Brain microvascular endothelial cell (primary cell): ENCODE results near the gene OR51T1.

Experiments
- DNase-seq: peaks from one replicate; pipeline ENCODE4 v3.0.0-alpha.2; 2020
- H3K27ac ChIP-seq: fragments of 250-450 bp; sonication (Bioruptor Pico); 2 replicates; pipeline ENCODE4 v1.5.1; 2020; ENCODE audit warnings: mild to moderate bottlenecking, moderate library complexity
- H3K27me3 ChIP-seq: fragments of 250-450 bp; sonication (Bioruptor Pico); replicated peaks from 2 replicates; pipeline ENCODE4 v1.5.1; 2020; ENCODE audit warnings: mild to moderate bottlenecking
- H3K36me3 ChIP-seq: fragments of 250-450 bp; sonication (Bioruptor Pico); replicated peaks from 2 replicates; pipeline ENCODE4 v1.5.1; 2020; ENCODE audit warnings: mild to moderate bottlenecking
- H3K4me3 ChIP-seq: 2 replicates; pipeline ENCODE4 v1.5.1; 2011; ENCODE audit warnings: low read depth, mild to moderate bottlenecking, control low read depth, low read length, moderate library complexity
- in situ Hi-C: cut with HindIII; loops from 2 replicates; pipeline ENCODE4 v1.10.0; 2017; ENCODE audit warnings: low sequenced_read_pairs, low pct_ligation_motif_present
- TF ChIP-seq, protein P1 (sequence below): IDR thresholded peaks from 2 replicates; pipeline ENCODE4 v1.5.1; 2011; ENCODE audit warnings: low read depth, mild to moderate bottlenecking, moderate library complexity, low read length, control low read depth, inconsistent platforms; ENCODE audit errors: missing control alignments

Gene OR51T1

DNA sequence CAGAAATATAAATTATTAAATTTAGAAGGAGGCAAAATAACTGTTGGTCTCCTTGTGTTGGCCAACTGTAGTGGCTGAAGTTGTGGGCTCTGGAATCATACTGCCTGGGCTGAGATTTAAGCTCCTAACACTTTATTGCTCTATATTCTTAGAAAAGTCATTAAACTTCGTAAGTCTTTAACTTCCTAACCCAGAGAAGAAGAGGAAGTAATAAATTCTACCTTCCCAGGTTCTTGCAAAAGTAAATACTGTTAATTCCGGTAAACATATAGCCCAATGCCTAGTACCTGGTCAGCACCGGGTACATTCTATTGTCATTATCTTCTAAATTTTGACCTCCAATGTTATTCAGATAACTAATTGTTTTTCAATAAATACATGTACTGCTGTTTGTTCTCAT lies 4.5 kb downstream of the OR51T1 start:
- Histone ChIP-seq H3K36me3 (no peaks in the 10 kb centered on the region), H3K27me3 (no peaks in the 10 kb centered on the region), H3K27ac (no peak overlapping the region), H3K4me3 (no peak overlapping the region)
- in situ Hi-C loops, result no loop called here
- TF ChIP-seq, protein P1, sequence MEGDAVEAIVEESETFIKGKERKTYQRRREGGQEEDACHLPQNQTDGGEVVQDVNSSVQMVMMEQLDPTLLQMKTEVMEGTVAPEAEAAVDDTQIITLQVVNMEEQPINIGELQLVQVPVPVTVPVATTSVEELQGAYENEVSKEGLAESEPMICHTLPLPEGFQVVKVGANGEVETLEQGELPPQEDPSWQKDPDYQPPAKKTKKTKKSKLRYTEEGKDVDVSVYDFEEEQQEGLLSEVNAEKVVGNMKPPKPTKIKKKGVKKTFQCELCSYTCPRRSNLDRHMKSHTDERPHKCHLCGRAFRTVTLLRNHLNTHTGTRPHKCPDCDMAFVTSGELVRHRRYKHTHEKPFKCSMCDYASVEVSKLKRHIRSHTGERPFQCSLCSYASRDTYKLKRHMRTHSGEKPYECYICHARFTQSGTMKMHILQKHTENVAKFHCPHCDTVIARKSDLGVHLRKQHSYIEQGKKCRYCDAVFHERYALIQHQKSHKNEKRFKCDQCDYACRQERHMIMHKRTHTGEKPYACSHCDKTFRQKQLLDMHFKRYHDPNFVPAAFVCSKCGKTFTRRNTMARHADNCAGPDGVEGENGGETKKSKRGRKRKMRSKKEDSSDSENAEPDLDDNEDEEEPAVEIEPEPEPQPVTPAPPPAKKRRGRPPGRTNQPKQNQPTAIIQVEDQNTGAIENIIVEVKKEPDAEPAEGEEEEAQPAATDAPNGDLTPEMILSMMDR, result no peak
- no peak for DNase-seq

DNA sequence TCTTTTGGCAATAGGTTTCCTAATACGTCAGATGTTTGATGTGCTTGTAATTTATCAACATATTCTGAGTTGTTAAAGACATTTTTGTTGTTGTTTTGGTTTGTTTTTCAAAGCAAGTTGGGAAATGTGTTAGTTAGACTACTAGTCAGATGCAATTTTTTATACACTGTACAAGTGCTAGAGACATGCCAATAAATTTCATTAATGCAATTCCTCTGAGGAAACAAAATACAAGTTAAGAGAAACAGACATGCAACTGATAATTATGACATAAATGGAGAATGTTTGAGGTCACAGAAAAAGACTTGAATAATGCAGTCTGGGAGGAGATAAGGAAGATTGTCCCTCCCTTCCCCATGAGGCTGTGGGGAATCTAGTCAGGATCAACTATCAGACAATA lies 5.9 kb downstream of the OR51T1 start:
- H3K27me3 ChIP-seq, result no peaks in the 10 kb centered on the region
- in situ Hi-C loops, result no loop called here
- TF ChIP-seq, protein P1, result no peak
- DNase-seq, result no peak
- H3K4me3 ChIP-seq, result no peak overlapping the region
- no peak overlapping the region for H3K27ac ChIP-seq
- no peaks in the 10 kb centered on the region for H3K36me3 ChIP-seq

DNA sequence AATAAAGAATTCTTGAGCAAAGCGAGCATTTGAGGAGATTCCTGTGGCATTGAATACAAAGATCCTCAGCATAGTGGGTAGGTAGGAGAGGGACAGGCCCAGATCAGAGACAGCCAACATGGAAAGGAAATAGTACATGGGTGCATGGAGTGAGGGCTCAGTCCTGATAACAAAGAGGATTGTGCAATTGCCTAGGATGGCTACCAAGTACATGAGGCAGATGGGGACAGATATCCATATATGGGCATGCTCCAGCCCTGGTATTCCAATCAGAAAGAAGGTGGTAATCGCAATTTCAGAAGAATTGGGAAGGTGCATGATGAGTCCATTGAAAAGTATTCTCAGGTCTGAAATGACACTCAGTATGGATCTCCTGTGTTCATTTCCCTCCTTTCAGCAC lies 8.6 kb downstream of the OR51T1 start:
- no peak overlapping the region for H3K4me3 ChIP-seq
- DNase-seq, result peak; percentile 20
- in situ Hi-C loops, result no loop called here
- H3K36me3 ChIP-seq, result no peaks in the 10 kb centered on the region
- no peaks in the 10 kb centered on the region for H3K27me3 ChIP-seq
- TF ChIP-seq, protein P1, result no peak
- H3K27ac ChIP-seq, result no peak overlapping the region

DNA sequence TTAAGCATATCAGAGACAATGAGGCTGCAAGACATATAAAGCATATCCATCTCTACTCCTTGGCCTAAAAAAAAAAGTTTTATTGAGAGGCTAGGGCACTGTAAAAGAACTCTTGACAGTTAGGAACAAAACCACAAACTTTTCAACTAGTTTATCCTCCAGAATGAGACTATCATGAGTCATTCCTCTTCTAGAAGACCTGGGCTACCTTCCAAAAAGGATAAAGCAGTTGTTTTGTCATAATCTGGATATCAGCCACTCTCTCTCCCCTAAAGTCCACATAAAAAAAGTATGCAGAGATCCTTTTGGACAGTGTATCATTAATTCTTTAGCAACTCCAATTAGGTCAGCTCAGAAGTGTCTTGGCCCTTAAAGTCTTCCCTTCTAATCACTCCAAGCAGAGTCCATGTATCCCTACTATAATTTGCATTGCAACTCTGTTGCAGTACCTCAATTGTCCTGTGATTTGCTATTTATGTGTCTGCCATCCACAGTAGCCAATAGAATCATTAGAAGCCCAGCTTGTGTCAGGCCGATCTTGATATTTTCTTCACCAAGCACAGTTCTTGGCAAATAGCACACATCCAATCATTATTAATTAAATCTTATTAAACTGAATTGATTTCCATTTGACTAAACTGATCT lies 10.4 kb downstream of the OR51T1 start:
- H3K27ac ChIP-seq, result no peak overlapping the region
- H3K4me3 ChIP-seq, result no peak overlapping the region
- peak; percentile 76 for DNase-seq
- TF ChIP-seq, protein P1, result peak; percentile 45
- H3K27me3 ChIP-seq, result no peaks in the 10 kb centered on the region
- no peaks in the 10 kb centered on the region for H3K36me3 ChIP-seq
- in situ Hi-C loops, result no loop called here

DNA sequence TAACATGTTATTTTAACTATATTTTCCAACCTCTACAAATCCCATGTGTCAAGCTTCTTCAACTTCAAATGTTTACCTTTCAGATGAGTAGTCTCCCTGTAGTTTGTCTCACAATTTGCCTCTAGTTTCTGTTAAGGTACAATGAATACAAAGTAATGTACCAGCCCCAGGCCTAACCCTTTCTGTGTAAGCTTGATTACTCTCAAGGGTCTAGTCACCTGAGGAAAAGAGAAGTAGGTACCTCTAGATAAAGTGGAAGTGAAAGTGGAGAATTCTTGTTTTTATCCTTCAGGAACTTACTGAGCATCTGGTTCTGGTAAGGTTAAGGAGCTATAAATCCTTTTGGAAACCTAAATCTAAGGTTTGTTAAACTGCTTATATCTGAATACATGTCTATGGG lies 21.8 kb downstream of the OR51T1 start, which contains the start of gene OR51A7:
Gene OR51A7 (plus strand): TSS at position 300 of the 400 bp plus-strand sequence. CDS start 3,587 bp downstream, outside the sequence.
- DNase-seq, result no peak
- TF ChIP-seq, protein P1, result no peak
- Histone ChIP-seq H3K36me3 (no peaks in the 10 kb centered on the region), H3K27me3 (no peaks in the 10 kb centered on the region), H3K27ac (no peak within 1 kb of the TSS), H3K4me3 (no peak within 1 kb of the TSS)
- in situ Hi-C loops, result no loop called here

DNA sequence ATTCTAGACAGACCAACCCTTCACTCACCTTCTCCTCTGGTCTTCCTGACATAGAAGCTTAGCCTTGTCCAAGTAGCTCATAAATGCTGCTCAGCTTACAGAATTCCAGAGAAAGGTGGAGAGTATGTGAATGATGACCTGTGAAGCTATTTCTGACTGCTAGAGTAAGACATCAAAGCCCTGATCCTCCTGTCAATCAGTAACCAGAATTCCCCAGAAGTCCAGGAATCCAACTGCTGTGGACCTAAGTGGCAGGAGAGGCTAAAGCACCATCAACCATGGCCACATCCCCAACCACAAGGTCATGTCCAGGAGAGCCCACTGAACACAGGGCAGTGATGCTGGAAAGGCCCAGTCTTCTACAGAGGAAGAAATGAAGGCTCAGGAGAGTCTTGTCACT lies 34.9 kb downstream of the OR51T1 start:
- no peaks in the 10 kb centered on the region for H3K27me3 ChIP-seq
- no peak for DNase-seq
- H3K4me3 ChIP-seq, result no peak overlapping the region
- in situ Hi-C loops, result no loop called here
- TF ChIP-seq, protein P1, result no peak
- H3K27ac ChIP-seq, result no peak overlapping the region
- H3K36me3 ChIP-seq, result no peaks in the 10 kb centered on the region
